Hypothalamus (tissue), 51 donors: Measurements from ENCODE around the gene OOSP4A.

Experiments used
- DNase-seq, 51 donors: peaks; one replicate each; lab custom pipeline; 2025; lab: John Stamatoyannopoulos, UW

Gene OOSP4A

DNA sequence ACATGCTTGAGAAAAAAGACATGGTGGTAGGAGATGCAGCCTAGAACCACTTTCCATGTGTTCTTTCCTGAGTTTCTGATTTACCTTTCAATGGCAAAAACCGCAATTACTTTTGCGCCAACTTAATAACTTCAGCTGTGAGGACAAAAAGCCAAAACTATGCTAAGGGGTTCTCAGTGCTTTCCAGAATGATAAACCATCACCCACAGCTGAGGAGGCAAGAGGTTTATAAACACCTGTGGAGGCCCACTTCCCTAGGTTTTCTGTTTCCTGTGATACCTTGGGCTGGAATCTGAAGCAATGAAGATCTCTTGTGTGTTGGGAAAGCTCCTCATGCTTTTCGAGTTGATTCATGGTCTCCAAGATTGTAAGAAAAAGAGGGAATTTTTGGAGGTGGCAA, at the start of gene OOSP4A:
TSS of gene OOSP4A (plus strand) at position 301 of the 400 bp plus-strand sequence. CDS start at position 301, 0 bp downstream.
- no peak for DNase-seq

DNA sequence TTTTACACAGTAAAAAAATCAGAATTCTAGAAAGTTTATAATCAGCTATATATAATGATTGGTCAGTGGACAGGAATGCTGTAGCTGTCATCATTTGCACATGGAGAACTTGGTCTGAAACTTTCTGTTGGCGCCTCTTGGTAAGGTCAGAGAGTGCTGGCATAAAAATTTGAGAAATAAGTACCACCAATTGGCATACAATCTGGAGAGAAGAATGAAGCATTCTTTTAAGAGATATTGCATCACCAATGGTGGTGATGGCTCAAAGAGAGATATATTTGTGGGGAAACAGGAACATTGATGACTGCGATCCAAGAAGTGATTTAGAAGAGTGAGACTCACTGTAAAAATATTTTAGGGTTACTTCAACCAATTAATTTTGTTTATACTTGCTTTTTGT, 45.4 kb upstream of the OOSP4A start:
- DNase-seq: no peak

DNA sequence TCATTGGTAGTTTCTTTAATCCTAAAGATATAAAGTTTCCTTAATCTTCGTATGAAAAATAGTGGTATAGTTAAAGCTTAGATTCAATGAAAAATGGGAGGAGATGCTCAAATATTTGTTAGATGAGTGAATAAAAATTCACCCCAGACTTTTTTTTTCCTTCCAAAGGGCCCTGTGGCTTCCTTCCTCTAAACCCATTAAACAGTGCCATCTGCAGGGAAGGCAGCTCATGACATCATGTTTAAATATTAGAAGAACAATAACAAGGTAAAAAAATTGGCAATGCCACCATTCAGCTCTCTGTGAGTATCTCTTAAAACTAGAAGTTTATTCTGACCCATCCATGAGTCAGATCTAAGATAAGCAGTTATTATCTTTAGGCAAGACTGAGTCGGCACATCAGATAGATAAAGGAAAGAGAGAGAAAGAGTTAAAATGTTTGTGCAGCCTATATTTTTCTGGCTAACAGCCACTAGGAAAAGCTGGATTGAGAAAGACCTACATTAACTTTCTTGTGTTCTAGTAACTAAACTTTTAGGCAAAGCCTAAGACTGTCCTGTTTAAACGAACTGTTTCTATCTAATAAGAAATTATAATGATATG, 44.7 kb upstream of the OOSP4A start:
- DNase-seq: no peak

DNA sequence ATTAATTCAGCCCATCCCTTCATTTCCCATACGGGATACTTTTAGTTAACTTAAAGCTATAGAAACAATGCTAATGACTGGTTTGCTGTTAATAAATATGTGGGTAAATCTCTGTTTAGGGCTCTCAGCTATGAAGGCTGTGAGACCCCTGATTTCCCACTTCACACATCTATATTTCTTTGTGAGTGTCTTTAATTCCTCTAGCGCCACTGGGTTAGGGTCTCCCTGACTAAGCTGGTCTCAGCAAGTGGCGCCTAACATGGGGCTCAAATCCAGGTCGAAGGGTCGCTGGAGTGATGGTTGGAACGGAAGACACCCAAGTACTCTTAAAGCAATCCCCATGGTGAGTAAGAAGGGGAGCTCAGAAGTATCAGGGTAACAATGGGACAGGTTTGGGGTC, 40.0 kb upstream of the OOSP4A start:
- no peak for DNase-seq

DNA sequence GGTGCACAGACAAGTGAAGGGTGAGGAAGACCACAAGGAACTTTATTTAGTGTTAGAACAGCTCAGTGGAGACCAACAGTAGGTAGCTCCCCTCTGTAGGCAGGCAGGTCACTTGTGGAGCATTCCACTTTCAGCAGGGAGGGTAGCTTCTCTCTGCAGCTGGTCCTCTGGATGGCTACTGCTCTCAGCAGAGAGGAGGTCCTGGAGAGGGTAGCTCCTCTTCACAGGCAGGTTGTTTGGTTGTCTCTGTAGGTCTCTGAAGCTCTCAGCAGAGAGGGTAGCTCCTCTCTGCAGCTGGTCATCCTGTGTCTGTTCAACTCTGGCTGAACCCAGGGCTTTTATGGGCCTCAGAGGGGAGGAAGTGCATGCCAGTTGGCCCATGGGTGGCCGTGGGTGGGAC, 32.1 kb upstream of the OOSP4A start:
- DNase-seq: no peak

DNA sequence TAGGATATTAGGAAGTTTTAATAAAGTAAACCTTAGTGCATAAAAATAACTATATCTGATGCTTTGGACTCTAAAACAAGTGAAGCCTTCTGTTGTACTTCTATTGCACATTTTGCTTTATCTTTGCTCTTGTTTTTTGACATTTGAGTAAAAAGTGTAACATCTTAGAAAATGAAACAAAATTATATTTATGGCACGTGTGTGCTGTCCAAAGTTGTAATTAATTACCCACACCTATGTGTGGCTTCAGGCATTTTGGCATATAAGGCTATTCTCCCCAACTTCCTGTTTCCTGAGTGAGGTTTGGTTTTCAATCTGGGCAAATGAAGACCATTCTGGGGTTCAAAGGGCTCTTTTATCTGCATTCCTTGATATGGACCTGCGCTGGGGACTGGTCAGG, 25.7 kb upstream of the OOSP4A start, which contains the start of gene OOSP1:
TSS of gene OOSP1 (plus strand) at position 301 of the 400 bp plus-strand sequence. CDS start at position 324, 23 bp downstream.
- no peak for DNase-seq

DNA sequence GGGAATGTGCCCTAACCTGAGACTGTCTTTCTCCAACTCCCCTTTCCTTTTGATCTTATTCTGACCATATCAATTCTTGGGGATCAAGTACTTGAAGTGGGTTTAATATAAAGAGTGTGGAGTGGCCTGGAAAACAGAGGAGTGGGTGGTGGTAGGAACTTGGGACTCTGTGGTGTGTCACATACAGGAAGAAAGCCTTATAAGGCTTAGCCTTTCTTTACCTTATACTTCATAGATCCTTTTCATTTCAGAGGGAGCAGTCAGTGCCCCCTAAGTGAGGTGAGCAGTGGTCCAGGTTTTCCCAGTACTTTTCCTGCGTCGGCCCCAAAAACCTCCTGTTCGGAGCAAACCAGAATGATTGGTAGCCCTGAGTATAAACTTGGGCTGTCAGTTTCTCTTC, 25.1 kb upstream of the OOSP4A start:
- DNase-seq: no peak

DNA sequence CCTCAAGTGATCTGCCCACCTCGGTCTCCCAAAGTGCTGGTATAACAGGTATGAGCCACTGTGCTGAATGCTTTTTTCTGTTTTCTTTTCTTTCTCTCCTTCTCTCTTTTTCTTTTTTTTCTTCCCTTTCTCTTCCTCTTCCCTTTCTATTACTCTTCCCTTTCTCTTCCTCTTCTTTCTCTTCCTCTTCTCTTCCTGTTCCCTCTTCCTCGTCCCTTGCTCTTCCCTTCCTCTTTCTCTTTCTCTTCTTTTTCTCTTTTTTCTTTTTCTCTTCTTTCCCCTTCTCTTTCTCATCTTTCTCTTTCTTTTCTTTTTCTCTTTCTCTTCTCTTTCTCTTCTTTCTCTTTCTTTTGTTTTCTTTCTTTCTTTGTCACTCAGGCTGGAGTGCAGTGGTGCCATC, 24.4 kb upstream of the OOSP4A start:
- no peak for DNase-seq

DNA sequence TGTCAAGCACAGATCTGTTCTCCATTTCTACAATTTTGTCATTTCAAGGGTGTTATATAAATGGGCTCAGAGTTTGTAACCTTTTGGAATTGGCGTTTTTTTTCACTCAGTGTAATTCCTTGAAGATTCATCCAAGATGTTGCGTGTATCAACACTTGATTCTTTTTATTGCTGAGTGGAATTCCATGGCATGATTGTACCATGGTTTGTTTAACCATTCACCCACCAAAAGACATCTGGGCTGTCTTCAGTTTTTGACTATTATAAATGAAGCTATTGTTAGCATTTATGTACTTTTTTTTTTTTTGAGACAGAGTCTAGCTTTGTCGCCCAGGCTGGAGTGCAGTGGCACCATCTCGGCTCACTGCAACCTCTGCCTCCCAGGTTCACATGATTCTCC, 22.7 kb upstream of the OOSP4A start:
- DNase-seq: no peak

DNA sequence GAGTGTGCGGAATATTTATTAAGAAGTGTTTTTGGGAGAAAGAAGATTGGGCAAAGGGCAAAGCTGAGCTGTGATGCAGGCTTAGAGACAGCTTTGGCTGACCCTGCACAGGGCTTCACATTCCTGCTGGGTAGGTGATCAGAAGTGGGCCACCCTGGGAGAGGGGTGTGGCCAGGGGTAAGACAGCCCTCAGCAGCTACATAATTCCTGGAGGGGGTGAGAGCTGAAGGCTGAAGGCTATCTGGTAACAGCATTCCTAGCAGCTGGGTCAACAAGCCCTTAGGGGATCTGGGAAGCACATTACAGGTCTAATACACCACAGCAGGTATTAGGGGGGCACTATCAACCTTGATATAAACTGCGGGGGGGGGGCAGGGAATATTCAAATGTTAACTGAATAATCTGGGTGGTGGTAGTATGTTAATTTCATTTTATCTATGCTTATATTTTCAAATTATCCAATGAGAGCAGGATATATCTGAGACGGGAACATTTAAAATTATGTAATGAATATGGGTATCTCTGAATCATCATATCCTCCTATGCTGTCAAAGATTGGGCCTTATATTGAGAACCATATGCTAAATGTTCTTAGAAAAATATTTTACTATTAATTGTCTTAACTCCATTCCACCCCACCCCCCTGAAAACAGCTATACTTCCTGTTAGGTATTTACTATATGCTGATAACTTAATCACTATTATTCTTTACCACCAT, 19.7 kb upstream of the OOSP4A start:
- DNase-seq: no peak

DNA sequence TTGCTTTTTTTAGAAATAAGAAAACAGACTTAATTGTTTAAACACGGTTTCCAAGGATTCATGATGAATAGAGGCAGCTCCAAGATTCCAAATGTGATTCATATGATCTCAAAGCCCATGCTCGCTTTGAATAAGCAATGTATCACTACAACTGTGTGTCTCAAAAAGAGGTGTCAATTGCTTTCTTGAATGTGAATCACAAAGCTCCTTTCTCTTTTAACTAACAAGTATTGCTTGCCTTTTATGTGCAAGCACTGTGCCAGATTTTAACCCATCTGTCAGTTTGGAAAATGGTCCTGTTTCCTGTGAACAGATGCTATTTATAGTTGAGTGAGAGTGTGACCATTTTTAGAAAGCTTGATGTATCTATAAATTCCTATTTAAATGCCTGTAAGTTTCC, 19.1 kb upstream of the OOSP4A start:
- DNase-seq: peak in 1 of 51 donors; percentile 29

DNA sequence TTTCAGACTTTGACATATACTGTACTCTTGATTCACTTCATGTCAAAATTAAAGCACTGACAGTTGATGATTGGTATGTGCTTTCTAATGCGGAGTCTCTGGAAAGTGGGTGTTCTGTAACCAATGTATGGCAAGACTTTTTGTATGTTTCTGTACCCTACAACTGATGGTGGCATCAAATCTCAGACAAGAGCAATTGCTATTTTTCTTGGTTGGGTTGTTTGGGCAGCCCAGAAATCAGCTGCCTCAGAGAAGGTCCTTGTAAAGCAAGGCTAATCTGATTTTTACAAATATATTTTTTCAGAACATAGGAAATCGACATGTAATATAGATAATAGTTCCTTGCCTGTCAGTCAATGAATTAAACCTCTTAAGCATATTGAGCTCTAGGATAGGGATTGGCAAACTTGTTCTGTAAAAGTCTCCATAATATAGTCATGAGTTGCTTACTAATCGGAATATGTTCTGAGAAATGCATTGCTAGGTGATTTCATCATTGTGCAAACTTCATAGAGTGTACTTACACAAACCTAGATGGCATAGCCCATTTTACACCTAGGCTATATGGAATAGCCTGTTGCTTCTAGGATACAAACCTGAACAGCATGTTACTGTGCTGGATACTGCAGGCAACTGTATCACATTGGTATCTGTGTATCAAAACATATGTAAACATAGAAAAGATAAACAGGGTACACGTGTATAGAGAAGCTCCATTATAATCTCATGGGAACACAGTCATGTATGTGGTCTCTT, 10.2 kb upstream of the OOSP4A start:
- DNase-seq: no peak

DNA sequence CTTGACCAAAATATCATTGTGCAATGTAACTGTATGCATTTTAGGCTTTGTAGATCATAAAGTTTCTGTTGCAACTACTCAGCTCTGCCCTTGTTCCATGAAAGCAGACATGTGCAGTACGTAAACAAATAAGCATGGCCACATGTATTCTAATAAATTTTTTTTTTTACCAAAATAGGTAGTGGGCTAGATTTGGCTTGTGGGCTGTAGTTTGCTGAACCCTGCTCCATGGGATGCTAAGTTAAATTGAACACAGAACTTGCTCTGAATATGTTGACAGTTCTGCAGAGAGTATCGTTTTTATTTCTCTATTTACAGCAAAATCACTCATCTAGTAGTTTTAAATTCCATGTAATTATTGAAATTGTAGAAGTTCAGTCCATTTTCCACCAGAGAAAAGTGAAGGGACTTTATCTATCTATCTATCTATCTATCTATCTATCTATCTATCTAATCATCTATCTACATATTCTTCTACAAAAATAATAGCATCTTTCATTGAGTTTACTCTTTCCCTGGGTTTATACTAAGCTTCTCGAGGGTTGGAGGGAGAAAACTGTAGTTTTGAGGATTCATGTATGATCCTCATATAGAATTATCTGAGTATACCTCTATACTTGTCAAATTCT, 9.5 kb upstream of the OOSP4A start:
- DNase-seq: no peak

DNA sequence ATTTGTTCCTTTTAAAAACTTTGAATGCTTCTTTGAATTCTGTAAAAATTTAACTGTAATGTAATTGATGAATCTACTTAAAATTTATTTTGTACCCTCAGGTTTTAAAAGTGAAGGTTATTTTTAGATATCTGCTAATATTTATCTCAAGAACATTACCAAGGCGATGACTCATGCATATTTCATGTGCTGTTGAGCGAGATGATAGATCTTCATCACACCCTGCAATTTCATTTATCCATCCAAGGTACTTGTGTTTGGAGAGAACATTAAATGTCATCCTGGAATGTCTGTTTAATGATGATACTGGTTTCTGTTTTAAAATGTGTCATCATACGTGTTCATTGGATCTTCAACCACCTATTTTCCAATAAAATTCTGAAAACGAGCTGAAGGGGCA, 6.7 kb upstream of the OOSP4A start:
- DNase-seq: peak in 1 of 51 donors; percentile 1

DNA sequence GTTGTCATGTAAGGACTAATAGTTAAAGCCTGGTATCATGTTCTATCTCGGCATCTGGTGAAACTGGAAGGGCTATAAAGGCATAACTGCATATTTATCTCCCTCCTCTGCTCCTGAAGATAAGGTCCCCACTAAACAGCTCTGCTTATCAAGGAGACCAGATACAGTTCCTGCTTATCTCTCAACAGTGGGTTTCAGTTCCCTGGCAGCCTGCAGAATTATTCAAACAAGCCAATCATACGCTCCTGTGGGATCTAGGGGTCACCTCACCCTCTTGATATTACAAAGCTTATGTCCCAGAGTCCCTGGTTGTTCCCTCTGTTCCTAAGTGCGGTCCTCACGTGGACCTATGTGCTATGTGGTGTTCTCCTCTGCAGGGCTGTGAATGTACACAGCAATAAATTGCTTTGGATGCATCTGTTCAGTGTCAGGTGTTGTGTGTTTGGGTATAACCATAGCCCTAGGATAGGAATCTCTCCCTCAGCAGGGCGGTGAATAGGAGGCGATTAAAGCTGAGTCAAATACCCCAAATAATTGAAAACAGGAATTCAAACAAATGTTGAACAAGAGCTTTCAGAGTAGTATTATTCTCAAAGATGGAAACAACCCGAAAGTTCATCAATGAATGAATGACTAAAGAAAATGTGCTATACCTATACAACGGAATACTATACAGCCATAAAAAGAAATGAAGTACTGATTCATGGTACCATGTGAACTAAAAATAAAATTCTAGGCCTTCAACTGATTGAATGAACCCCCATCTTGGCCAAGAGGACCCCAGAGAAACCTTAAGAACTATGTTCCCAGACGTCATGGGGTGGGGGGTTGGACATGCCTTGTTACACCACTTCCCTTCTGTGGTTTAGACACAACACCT, 3.1 kb upstream of the OOSP4A start:
- DNase-seq: no peak

DNA sequence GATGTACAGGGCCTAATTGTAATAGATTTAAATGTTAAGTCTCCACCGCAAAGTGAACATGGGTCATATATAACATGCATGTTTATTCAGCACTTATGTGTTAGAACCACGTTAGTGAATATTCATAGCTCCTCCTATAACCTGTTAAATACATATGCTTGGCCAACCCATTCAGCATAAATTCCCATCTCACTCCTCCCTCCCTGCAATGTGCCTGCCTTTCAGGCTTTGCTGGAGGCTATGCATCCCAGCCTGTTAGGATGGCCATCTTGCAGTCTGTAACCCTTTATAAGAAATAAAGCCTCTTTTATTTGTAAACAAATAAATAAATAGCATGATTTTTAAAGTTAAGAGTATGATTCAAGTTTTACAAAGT, 1.7 kb upstream of the OOSP4A start:
- no peak for DNase-seq

DNA sequence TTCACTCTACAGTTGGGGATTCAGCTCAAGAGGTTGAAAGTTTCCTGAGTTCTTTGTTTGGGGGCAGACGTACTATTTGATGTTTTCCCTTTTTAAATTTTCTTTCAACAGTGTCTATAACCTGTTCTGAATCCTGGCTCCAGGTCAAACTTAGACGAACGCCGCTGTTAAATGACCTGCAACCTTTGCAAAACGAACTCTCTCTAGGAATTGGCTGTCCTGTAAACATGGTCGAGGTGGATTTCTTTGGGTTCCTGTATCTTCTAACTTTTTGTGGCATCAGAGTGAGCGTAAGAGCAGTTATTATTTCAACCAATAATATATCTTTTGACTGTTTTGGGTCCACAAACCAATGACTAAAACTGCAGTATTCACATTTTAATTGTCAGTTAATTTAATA, 1.6 kb downstream of the OOSP4A start:
- DNase-seq: no peak

DNA sequence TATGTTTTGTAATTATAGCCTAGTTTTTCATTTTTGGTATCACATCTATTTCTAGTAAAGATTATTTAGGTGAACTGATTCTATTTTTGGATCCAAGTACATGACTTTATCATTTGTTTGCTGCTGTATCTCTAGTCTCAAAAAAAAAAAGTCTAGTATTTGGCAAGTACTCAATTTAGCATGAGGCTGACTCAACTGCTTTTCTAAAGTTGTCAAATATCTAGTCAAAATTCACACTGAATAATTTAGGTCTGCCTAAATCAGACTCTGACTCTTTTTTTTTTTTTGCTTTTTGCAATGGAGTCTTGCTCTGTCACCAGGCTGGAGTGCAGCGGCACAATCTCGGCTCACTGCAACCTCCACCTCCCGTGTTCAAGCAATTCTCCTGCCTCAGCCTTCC, 2.4 kb downstream of the OOSP4A start:
- no peak for DNase-seq

DNA sequence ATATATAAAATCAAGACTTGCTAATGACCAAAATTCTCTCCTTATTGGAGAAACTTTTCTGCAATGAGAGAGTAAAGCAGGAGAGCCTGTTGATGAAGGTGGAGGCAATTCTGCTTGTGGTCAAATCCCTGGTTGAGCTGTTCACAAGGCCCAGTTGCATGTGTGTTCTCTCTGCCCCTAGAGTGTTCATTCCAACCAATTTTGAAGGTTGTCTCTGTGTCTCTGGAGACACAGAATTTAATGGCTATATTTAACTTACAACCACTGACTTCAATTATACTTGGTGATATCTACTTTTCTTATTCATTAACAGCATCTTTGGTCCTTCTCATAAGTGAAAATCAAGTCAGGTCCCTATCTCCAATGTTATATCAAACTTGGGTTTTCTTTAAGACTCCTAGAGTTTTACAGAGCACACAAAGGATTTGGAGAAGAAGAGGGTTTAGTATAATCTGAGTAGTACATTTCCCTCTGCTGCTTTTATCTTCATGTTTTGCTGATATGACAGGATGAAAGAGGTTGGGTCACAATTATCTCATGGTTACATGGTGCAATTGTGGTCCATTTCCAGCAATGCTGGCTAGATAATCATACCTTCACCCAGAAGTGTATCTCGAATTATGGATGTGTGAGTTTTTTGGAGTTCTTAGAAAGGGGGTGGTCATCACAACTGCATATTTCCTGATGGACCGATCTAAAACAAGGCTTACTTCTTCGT, 4.0 kb downstream of the OOSP4A start:
- DNase-seq: no peak

DNA sequence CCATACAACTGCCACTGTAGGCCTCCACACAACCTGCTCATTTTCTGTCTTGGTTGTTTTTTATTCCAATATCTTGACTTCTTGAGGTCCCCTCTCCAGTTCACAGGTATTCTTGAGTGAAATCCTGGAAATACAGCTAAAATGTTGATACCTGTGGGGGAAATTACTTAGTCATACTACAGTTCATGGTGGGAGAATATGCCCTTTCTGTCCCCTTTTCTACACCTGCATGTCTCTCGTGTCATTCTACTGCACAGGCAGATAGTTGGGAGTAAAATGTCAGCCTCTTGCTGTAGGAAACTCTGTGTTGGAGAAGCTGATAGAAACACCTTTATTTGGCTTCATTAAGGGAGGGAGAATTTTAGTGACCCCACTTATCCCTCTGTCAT, 4.6 kb downstream of the OOSP4A start:
- DNase-seq: no peak
